ENCODE measurements around the gene UGT1A9.

UGT1A9 gene

DNA sequence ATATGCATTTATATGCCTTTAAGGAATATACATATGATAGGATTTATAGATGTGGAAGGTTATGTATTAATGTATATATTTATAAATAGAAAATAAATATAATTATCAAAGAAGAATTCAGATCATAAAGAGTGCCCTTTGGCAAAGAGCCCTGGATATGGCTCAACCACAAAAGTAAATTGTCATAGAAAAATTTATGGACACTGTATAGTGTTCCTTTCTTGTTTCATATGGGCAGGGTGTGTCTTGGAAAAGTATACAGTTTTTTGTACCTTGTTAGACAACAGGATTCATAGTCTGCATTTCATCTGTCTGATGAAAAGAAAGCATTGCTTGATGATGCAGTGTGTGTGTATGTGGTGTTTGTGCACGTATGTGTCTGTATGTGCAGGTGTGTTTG lies 12.9 kb downstream of the UGT1A9 start:
- TF ChIP-seq, protein P1, sequence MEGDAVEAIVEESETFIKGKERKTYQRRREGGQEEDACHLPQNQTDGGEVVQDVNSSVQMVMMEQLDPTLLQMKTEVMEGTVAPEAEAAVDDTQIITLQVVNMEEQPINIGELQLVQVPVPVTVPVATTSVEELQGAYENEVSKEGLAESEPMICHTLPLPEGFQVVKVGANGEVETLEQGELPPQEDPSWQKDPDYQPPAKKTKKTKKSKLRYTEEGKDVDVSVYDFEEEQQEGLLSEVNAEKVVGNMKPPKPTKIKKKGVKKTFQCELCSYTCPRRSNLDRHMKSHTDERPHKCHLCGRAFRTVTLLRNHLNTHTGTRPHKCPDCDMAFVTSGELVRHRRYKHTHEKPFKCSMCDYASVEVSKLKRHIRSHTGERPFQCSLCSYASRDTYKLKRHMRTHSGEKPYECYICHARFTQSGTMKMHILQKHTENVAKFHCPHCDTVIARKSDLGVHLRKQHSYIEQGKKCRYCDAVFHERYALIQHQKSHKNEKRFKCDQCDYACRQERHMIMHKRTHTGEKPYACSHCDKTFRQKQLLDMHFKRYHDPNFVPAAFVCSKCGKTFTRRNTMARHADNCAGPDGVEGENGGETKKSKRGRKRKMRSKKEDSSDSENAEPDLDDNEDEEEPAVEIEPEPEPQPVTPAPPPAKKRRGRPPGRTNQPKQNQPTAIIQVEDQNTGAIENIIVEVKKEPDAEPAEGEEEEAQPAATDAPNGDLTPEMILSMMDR (IDR thresholded peaks at IDR 0.05) = no peak

DNA sequence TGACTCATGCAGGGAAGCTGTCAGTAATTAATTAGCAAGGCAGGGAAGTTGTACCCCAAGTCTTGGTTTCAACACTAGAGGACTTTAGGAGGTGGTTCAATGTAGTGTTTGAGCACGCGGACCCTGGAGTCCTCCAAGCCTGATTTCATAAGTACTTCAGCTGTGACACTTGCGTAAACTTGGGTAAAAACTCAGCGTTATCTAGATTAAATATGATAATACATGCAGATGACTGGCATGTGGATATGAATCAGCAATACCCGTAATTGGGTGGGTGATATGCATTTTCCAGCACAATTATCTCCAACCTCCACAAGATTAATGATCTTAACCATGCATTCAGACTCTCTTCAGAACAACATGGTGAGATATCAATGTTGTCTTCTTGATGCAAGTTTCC lies 15.2 kb downstream of the UGT1A9 start:
- TF ChIP-seq, protein P1 (IDR thresholded peaks at IDR 0.05) = no peak

DNA sequence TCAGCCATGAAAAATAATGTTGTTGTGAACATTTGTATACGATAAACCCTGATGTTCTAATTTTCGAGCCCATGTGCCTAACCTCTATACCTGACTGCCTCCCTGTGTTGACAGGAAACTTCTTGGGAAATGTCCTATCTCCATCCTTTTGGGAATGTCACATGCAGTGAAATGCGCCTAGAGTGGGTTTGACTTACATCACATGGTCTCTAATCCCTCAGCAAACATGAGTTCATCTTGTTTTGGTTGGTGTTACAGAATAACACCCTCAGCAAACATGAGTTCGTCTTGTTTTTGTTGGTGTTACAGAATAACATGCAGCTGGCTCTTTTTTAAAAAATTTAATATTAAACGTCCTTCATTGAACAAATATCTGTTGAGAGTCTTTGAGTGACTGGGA lies 16.6 kb downstream of the UGT1A9 start:
- TF ChIP-seq, protein P1 (IDR thresholded peaks at IDR 0.05) = no peak

DNA sequence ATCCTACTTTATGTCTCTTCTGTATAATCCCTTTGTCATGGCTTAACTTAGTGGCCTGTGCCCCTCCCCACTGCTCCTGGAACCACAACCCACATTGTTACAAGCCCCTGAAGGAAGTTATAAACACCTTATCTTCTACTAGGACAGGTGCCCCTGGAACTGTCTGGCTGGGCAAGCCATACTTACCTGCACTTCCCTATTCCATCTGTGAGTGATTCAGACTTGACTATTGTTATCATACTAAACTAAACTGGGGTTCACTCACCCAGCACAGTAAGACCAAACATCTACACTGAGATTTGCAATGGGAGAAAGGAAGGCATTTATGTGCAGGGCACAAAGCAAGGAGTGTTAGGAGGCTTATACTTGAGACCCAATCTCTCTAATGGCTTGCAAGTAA lies 17.3 kb downstream of the UGT1A9 start:
- TF ChIP-seq, protein P1 (IDR thresholded peaks at IDR 0.05) = no peak

DNA sequence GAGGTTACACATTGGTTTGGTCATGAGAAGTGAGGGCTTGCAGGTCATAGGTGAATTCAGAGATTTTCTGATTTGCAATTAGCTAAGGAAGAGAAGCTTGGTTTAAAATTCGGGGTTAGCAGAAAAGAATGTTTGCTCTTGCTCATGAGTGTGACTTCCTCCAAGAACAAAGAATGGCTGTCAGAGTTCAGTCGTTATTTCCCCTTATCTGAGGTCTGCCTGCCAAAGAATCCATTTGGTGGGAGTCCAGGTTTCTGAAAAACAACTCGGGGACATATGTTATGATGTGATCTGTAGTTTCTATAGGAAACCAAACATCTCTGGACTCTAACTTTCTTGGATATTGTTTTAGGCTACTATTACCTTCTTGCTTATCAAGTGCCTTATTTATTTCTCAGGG lies 17.8 kb downstream of the UGT1A9 start:
- TF ChIP-seq, protein P1 (IDR thresholded peaks at IDR 0.05) = no peak

DNA sequence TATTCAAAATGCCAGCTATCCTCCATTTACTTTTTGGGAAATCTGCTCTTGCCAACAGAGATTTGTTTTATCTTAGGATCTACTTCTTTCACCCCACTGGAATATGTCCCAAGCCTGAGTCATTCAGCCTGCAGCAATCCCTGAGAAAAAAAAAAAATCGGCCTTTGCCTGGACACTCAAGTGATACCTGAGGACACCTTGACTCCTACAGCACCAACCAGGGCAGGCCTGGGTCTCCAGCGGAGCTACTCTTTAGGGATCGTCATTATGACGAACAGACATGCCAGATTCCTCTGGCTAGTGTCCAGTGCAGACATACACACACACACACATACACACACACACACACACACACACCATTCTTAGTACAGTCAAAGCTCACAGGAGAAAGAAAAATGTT lies 18.7 kb downstream of the UGT1A9 start:
- TF ChIP-seq, protein P1 (IDR thresholded peaks at IDR 0.05) = no peak

DNA sequence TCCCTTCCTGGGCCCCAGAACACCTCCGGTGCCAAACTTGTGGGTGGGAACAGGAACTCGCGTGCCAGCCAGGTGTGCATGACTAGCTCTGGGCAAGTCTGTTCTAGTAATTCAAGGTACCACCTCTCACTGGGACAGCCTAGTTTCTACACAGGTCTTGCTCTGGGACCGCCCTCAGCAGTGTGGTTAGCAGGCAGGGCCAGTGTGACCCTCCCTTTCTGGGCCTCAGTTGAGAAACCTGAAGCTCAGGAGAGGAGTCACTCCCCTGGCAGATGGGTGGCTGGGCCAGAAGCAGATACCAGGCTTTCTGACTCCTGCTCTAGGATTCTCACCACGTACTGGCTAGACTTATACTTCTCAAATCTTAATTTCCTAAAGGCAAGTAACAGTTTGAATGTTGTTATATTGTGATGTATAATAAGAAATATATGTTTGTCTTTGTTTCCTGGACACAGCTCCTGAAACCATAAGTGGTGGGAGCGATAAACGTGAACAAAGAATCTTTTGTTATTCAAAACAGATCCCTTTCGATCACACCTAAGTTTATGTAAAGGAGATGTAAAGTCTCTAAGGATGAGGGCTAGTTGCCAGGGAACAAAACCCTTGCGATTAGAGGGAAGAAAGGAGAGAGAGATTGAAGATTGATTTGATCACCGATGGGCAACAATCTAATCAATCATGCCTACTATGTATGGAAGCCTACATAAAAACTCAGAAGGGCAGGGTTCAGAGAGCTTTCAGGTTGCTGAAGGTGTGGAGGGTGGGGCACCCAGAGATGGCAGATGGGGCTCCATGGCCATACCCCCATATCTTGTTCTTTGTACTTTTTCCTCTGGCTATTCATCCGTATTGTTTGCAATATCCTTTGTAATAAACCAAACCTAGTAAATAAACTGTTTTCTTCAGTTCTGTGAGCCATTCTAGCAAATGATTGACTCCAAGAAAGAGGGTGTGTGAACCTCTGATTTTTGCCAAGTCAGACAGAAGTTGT lies 20.0 kb downstream of the UGT1A9 start:
- TF ChIP-seq, protein P1 (IDR thresholded peaks at IDR 0.05) = no peak

All from LNCAP (cell line).